Endometrium (tissue), 2 donors: ENCODE measurements around the gene SEC22A.

Source experiments
- FAIRE-seq: peaks from 2 replicates; lab custom pipeline; 2012; peaks lifted over from hg19 to GRCh38; lab: Jason Lieb, UNC
- donor health status: control.
- donor health status: control.

SEC22A gene

GRCh38 chr3:123267821-123268220 is 66.1 kb downstream of the SEC22A start:
- FAIRE-seq = no peak

GRCh38 chr3:123270818-123271217 is 69.1 kb downstream of the SEC22A start:
- no peak for FAIRE-seq

DNA sequence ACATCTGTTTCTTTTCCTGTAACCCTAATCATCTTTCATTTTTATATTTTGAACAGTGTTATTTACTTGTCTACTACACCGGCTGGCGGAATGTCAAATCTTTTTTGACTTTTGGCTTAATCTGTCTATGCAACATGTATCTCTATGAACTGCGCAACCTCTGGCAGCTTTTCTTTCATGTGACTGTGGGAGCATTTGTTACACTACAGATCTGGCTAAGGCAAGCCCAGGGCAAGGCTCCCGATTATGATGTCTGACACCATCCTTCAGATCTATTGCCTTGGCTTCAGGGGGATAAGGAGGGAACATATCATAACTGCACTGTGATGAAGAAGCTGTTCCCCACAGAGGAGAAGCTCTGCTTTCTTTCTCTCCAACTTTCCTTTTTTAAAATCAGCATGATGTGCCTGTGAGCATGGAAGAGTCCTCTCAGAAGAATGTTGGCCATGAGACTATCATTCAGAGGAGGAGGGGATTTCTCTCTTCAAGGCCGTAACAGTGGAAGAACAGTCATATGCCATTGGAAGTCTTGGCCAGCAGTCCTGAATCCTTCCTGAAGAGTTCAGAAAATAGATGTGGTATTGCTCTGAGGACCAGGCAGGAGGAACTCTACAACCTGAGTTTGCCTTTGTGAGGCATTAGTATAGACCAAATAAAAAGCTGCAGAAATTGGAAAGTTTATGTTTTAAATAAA is 69.9 kb downstream of the SEC22A start:
- no peak for FAIRE-seq

GRCh38 chr3:123272547-123272946 is 70.8 kb downstream of the SEC22A start:
- no peak for FAIRE-seq

DNA sequence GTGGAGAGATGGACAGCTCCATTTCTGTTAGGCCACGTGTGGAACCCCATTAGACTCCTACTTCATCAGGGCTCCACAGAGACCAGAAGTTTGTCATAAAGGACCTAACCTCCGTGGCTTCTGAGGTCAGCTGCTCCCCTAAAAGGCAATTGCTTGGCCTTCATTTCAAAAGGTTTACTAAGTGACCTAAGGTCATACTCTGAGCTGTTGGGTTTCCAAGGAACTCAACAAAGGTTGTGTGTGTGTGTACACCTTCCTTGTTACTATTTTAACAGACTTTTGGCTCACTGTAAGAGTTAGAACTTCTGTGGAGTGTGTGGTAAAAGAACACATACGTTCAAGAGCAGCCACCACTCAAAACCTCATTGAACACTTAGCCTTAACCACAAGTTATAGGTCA is 73.9 kb downstream of the SEC22A start:
- FAIRE-seq = no peak

DNA sequence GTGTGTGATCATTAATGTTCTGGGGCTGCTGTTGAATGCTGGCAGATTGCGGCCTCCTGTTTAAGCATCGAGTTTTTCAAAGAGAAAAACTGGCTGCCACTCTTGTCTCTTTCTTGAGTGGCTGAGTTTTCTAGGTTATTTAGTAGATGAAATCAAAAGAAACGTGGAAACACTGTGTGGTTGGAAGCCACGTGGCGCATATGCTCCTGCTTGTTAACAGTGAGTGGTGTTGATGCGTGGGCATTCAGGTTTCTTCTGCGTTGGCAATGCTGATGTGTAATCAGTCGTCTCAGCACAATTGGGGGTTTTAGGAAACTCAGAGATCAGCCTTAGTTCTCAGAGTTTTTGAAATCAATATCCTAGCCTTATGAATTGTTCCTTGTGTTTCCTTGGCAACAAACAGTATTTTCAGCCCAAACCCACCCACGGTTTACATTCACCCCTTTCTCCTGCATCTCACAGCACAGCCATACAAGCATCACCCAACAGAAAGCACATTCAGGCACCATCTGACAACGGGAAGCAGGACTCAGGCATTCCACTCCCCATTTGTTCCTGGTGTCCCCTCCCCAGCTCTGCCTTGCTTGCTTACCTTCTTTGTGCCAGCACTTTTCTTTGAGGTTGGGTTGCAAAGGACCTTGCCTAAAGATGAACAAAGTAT is 74.7 kb downstream of the SEC22A start:
- no peak for FAIRE-seq

- FAIRE-seq = no peak
Measured at GRCh38 chr3:123277106-123277505, 75.4 kb downstream of the SEC22A start.

- FAIRE-seq = no peak
Measured at GRCh38 chr3:123278446-123278845, 76.7 kb downstream of the SEC22A start.

DNA sequence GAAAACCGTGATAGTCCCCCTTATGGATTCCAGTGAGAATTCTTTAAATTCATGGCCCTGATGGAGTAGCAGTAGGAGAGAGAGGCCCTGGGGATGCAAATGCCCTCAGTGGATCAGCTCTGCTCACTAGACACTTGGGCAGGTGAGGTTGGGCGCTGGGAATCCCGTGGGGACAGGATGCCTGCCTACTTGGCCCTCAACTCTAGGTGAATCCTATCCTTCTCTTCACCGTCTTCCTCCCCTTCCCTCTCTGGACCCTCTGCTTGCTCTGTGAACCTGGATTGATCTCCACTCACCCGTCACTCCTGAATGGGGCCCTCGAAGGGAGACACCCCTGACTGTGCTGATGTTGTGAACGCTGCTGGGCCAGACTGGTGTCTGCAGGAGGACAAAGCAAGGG is 77.4 kb downstream of the SEC22A start:
- no peak for FAIRE-seq

DNA sequence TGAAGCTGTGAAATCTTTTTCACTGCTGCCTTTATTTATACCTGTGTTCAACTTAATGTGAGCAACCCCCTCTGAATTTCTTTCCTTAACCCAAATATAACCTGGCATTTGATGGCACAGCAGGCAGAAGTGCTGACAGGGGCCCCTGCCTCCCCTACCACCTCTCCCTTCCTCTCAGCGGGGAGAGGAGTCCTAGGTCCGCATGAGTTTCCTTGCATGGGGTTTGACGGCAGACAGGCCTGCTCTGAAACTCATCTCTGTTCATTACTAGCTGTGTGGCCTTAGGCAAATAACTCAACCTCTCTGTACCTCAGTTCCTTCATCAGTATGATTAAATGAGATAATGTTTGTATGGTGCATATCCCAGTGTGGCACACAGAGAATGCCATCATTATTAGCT is 79.7 kb downstream of the SEC22A start:
- no peak for FAIRE-seq

DNA sequence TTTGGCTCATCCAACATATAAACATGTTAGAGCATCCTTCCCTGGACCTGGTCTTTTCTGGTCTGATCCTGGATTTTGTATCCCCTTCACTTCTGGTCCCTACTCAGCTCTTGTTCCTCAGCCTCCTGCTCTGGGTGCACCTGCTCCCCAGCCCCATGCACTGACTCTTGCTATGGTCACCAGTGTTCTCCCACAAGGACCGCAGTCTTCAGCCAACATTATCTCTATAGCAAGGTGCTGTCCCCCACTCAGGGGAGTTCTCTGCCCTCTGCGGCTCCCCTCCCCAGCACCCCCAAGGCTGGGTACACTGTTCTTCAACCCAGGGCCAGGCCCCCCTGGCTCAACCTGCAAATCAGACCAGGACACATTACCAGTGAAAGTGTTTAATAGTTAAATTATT is 80.2 kb downstream of the SEC22A start:
- FAIRE-seq = no peak

DNA sequence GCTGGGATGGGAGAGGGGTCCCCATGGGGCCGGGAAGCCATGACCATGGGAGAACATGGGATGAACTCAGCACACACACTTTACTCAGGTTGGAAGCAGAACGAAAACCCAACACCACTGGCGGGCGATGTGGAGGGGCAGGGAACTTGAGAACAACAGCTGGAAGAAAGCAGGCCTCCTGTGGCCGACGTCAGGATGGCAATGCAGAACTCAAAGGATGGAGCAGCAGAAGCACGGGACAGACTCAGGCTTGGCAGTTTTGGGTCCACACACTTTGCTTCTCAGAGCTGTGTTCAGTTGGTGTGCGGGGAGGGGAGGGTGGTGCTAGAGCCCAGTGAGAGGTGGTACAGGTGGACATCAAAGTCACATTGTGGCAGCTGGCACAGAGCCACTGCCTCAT is 80.7 kb downstream of the SEC22A start:
- no peak for FAIRE-seq

DNA sequence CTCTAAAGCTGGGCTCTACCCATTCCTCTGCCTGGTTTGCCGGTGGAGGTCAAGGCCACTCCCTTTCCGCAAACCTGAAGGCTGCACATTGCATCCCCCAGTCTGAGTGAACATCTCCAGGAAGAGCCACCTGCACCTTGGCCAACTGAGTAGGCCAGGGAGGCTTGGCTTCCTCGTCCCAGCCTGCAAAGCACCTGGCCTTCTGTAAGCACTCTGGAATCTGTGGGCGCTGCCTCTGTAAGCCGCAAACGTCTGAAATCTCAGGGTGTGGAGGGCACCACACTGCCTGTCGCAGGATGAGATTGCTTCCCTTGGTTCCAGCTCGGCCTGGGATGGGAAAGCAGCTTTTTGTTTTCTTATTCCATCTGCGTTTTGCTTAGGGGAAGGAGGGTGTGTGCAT is 81.3 kb downstream of the SEC22A start:
- FAIRE-seq = no peak

DNA sequence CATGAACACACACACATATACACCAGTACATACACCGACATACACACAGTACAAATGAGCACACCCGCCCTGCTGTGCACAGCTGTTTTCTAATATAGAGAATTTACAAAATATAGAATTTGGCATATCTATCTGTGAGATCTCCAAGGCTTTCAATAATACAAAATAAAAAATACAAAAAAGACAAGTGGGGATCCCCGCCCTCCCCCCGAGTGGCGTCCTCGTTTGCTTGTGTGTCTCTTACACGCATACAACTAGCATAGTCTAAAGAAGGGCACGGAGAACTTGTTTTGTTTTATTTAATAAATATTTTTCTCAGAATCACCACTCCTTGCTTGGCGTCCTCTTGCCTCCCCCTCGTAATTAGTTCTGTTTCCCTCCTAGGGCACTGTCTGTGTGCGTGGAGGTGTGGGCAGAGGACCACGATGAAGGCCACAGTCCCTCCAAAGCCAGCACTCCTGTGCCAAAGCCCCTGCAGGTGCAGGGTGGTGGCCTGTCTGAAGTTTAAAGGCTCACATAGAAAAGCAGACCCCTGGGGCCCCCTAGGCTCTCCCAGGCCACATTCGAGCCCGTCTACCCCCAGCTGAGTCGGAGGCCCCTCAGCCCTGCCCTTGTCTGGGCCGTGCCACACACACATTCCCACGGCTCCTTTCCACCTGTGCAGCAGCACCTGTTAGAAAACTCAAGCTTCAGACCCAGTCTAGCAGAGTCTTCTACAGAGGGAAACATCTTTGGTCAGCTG is 82.1 kb downstream of the SEC22A start:
- FAIRE-seq = no peak

DNA sequence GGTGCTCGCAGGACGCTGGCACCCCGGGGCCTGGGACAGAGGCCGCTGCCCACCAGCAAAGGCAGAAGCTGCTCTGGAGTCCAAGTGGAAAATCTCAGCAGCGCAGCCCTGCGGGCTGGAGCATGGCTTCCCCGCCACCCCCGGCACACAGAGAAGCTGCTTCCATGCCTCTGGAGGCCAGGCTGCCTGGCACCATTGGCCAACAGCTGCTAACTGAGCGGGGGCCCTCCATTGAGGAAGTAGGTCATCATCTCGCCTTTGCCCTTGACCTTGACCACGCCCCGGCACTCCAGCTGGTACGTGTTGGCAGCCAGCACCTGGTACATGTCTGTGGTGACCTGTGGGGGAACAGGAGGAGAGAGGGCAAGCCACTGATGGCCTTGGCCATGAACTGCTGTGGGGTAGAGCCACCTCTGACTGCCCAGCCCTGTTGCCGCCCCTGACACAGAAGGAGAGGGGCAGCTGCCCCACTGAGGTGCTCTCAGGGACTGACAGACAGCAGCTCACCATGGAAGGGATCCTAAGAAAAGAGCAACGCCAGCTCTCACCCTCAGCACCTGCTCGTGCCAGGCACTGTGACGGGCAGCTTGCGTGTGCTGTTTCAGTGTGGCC is 82.8 kb downstream of the SEC22A start:
- no peak for FAIRE-seq

DNA sequence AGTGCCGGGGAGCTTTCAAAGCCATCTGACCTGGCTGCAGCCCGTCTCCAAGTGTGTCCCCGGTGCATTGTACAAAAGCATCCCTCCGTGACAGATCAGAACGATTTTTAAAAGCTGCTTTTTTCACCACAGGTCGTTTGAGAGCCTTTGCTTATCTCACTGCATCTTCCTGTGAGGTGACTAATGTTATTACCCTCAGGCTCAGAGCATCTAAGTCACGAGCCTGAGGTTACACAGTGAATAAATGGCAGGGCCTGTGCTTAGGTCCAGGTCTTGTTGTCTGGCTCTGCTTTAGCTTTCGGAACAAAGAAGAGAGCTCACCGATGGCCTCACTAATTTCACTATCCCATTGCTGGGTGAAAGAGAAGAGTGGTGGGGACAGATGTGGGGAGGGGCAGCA is 83.3 kb downstream of the SEC22A start:
- FAIRE-seq = no peak

- no peak for FAIRE-seq
Measured at GRCh38 chr3:123285479-123285878, 83.7 kb downstream of the SEC22A start.

DNA sequence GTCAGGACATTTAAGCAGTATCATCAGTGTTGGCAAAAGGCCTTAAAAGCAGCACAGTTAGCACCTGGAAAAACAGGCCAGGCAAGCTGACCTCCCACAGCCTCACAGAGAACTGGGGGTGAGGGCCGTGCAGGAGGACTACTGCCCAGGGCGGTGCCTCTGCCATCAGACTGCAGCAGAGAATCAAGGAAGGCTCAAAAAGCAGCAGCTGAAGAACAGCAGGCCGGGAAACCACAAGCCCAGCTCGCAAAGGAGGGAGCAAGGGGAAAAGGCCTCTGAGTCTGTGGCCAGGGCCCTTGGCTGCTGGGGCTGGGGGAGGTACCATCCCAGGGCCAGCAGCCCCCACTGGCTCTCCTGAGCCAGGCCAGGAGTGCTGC is 84.2 kb downstream of the SEC22A start:
- FAIRE-seq = no peak

- no peak for FAIRE-seq
Measured at GRCh38 chr3:123286308-123287023, 84.7 kb downstream of the SEC22A start.

GRCh38 chr3:123287051-123287961 is 85.6 kb downstream of the SEC22A start:
- FAIRE-seq = no peak

GRCh38 chr3:123287962-123288302 is 86.2 kb downstream of the SEC22A start:
- FAIRE-seq = no peak
